ENCODE results near the gene MYO3B.

Gene MYO3B

DNA sequence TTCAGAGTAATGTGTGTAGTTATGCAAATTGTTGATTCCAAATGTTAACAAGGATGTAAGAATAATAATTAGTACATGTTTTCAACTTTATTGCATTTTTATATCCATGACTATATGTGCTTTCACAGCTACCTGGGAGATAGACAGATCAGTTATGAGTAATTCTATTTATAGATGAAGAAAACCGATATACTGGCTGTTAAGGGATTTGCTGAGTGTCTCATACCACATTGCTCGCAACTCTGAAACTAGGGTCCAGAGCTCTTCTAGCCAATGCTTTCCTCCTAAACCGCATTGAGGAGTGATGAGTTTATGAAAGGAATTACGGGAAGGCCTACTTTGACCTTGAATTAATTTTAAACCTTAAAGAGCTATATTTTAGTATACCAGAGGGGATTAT, 202.3 kb downstream of the MYO3B start:
- DNase-seq = no peak
- H3K4me2 ChIP-seq (ENCODE audit: low read depth, low read length) = no peak overlapping the region
- H3K27me3 ChIP-seq (replicated peaks; ENCODE audit: insufficient read depth, low read length) = no peaks in the 10 kb centered on the region

DNA sequence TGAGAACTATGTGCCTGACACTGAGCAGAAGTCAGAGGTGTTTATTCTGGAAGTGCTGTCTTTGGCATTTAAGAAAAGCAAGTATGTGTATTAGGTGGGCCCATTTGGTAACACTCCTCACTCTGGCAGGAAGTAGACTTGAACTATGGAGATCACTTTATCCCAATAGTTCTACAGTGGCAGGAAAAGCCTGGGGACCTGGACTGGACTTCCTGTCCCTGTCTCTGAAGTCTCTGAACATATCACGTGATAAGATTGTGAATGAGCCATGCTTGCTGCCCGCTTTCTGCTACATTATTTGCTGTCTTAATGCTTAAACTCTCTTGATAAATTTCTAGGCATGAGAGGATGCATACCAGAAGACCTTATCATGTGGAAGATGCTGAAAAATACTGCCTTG, 203.7 kb downstream of the MYO3B start:
- Histone ChIP-seq H3K9me3 (replicated peaks; ENCODE audit: insufficient read depth, low read length) (no peaks in the 10 kb centered on the region), H3K27me3 (replicated peaks; ENCODE audit: insufficient read depth, low read length) (no peaks in the 10 kb centered on the region), H2AFZ (ENCODE audit: low read length) (no peak overlapping the region), H3K36me3 (replicated peaks; ENCODE audit: insufficient read depth, low read length) (no peaks in the 10 kb centered on the region), H3K9ac (ENCODE audit: low read length) (no peak overlapping the region), H3K79me2 (ENCODE audit: low read length) (no peaks in the 10 kb centered on the region), H3K4me1 (ENCODE audit: low read length) (no peaks in the 10 kb centered on the region), H3K9me2 (replicated peaks; ENCODE audit: insufficient read depth, low read length) (no peaks in the 10 kb centered on the region), H3F3A (ENCODE audit: insufficient read depth, low read length) (no peaks in the 10 kb centered on the region), H3K4me3 (ENCODE audit: low read length) (no peak overlapping the region), H3K27ac (ENCODE audit: low read length) (no peak overlapping the region), H4K20me1 (ENCODE audit: insufficient read depth, low read length) (no peaks in the 10 kb centered on the region), H3K4me2 (ENCODE audit: low read depth, low read length) (no peak overlapping the region)
- DNase-seq = no peak
- TF ChIP-seq EZH2 (optimal IDR thresholded peaks at IDR 0.05; ENCODE audit: low read depth, low read length) (no peak), EZH2phosphoT487 (IDR thresholded peaks at IDR 0.05; ENCODE audit: low read length) (no peak)
- TF ChIP-seq, protein P1, sequence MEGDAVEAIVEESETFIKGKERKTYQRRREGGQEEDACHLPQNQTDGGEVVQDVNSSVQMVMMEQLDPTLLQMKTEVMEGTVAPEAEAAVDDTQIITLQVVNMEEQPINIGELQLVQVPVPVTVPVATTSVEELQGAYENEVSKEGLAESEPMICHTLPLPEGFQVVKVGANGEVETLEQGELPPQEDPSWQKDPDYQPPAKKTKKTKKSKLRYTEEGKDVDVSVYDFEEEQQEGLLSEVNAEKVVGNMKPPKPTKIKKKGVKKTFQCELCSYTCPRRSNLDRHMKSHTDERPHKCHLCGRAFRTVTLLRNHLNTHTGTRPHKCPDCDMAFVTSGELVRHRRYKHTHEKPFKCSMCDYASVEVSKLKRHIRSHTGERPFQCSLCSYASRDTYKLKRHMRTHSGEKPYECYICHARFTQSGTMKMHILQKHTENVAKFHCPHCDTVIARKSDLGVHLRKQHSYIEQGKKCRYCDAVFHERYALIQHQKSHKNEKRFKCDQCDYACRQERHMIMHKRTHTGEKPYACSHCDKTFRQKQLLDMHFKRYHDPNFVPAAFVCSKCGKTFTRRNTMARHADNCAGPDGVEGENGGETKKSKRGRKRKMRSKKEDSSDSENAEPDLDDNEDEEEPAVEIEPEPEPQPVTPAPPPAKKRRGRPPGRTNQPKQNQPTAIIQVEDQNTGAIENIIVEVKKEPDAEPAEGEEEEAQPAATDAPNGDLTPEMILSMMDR (IDR thresholded peaks at IDR 0.05; ENCODE audit: low read length) = no peak

More for the DNA sequence above, 202.3 kb downstream of the MYO3B start:
- Histone ChIP-seq H3F3A (ENCODE audit: insufficient read depth, low read length) (no peaks in the 10 kb centered on the region), H3K4me3 (ENCODE audit: low read length) (no peak overlapping the region), H4K20me1 (ENCODE audit: insufficient read depth, low read length) (no peaks in the 10 kb centered on the region), H3K9me2 (replicated peaks; ENCODE audit: insufficient read depth, low read length) (no peaks in the 10 kb centered on the region), H3K79me2 (ENCODE audit: low read length) (no peaks in the 10 kb centered on the region), H3K4me1 (ENCODE audit: low read length) (no peaks in the 10 kb centered on the region), H3K36me3 (replicated peaks; ENCODE audit: insufficient read depth, low read length) (no peaks in the 10 kb centered on the region), H3K9me3 (replicated peaks; ENCODE audit: insufficient read depth, low read length) (no peaks in the 10 kb centered on the region), H3K9ac (ENCODE audit: low read length) (no peak overlapping the region), H2AFZ (ENCODE audit: low read length) (no peak overlapping the region), H3K27ac (ENCODE audit: low read length) (no peak overlapping the region)
- TF ChIP-seq, protein P1 (IDR thresholded peaks at IDR 0.05; ENCODE audit: low read length) = no peak
- TF ChIP-seq EZH2 (optimal IDR thresholded peaks at IDR 0.05; ENCODE audit: low read depth, low read length) (no peak), EZH2phosphoT487 (IDR thresholded peaks at IDR 0.05; ENCODE audit: low read length) (no peak)

DNA sequence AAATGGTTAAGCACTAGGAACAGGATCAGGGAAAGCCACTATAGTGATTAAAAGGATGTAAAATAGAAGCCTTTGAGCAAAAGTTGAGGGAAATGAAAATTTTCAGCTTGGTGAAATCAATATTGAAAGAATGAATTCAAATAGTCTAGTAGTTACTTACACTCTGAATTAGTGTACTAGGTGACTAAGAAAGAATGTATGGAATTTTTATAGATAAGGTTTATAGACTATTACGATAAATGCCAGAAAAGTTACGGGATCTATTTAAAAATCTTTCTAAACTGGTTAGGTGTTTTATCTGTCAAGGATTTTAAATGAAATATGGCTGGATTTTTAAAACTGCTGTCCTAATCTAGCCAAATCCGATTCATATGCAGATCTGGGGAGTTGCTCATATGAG, 208.6 kb downstream of the MYO3B start:
- no peaks in the 10 kb centered on the region for H3K9me3 ChIP-seq (replicated peaks; ENCODE audit: insufficient read depth, low read length)
- DNase-seq = no peak
- H3K9me2 ChIP-seq (replicated peaks; ENCODE audit: insufficient read depth, low read length) = no peaks in the 10 kb centered on the region
- no peak overlapping the region for H2AFZ ChIP-seq (ENCODE audit: low read length)
- no peaks in the 10 kb centered on the region for H3K79me2 ChIP-seq (ENCODE audit: low read length)
- H3K27ac ChIP-seq (ENCODE audit: low read length) = no peak overlapping the region
- H3K36me3 ChIP-seq (replicated peaks; ENCODE audit: insufficient read depth, low read length) = no peaks in the 10 kb centered on the region
- no peak overlapping the region for H3K4me3 ChIP-seq (ENCODE audit: low read length)
- no peaks in the 10 kb centered on the region for H4K20me1 ChIP-seq (ENCODE audit: insufficient read depth, low read length)
- no peaks in the 10 kb centered on the region for H3F3A ChIP-seq (ENCODE audit: insufficient read depth, low read length)
- H3K27me3 ChIP-seq (replicated peaks; ENCODE audit: insufficient read depth, low read length) = no peaks in the 10 kb centered on the region
- H3K4me2 ChIP-seq (ENCODE audit: low read depth, low read length) = no peak overlapping the region
- no peaks in the 10 kb centered on the region for H3K4me1 ChIP-seq (ENCODE audit: low read length)
- H3K9ac ChIP-seq (ENCODE audit: low read length) = no peak overlapping the region
- TF ChIP-seq, protein P1 (IDR thresholded peaks at IDR 0.05; ENCODE audit: low read length) = no peak
- no peak for TF ChIP-seq EZH2 (optimal IDR thresholded peaks at IDR 0.05; ENCODE audit: low read depth, low read length)
- TF ChIP-seq EZH2phosphoT487 (IDR thresholded peaks at IDR 0.05; ENCODE audit: low read length) = no peak
